A673 (cell line): ENCODE measurements around the gene RAD23B.

Source experiments
- CTCF ChIP-seq: fragments of 300-800, 200-600 bp; sonication (generic); conservative IDR thresholded peaks from 2 replicates; pipeline ENCODE4 v1.5.1; 2017; ENCODE audit warnings: low read depth, mild to moderate bottlenecking, antibody characterized with exemption, low read length, moderate library complexity, mixed read lengths
- EZH2 ChIP-seq: fragments of 200-600 bp; sonication (generic); IDR thresholded peaks from 2 replicates; pipeline ENCODE4 v1.6.1; 2017; ENCODE audit warnings: borderline replicate concordance, low read depth, mild to moderate bottlenecking, mixed read lengths, antibody characterized with exemption, low read length; ENCODE audit not compliant: poor library complexity, severe bottlenecking

GRCh38 chr9:107240260-107240659, 42.8 kb upstream of the RAD23B start:
- no peak for TF ChIP-seq CTCF
- TF ChIP-seq EZH2, result no peak
